Right lobe of liver (tissue), 6 donors: ENCODE measurements around the gene CXCL12. TPM values are rescaled to one million over a fixed set of nuclear protein-coding genes. Genes with fewer than 3 reads are reported as not detected.

Source experiments
- ATAC-seq, 4 donors: fragments of 200-7000 bp; cut with Tn5 transposase; one replicate each; pipeline ENCODE4 v1.9.1; 2020; ENCODE audit warnings: mild to moderate bottlenecking in 4 of 4, moderate library complexity in 4 of 4
- DNase-seq, 3 donors: peaks; one replicate each; pipeline ENCODE4 v3.0.0-alpha.2; 2020
- H3K27ac ChIP-seq, 3 donors: fragments of 200-600 bp; one replicate each; pipeline ENCODE4 v1.8.0; 2022
- H3K27me3 ChIP-seq, 2 donors: fragments of 200-600 bp; one replicate each; pipeline ENCODE4 v1.8.0; 2022
- H3K36me3 ChIP-seq, 4 donors: fragments of 200-600 bp; sonication (generic) in 1 of 4; one replicate each; pipeline versions ENCODE4 v1.5.1 to v1.8.0; 2017 to 2022; ENCODE audit warnings: control low read depth in 1 of 4
- H3K4me1 ChIP-seq, 4 donors: fragments of 200-600 bp; sonication (generic) in 1 of 4; one replicate each; pipeline versions ENCODE4 v1.5.1 to v1.8.0; 2017 to 2022; ENCODE audit warnings: control low read depth in 1 of 4
- H3K4me3 ChIP-seq, 3 donors: fragments of 200-600 bp; one replicate each; pipeline ENCODE4 v1.8.0; 2022
- H3K9me3 ChIP-seq, 4 donors: fragments of 200-600 bp; sonication (generic) in 1 of 4; one replicate each; pipeline versions ENCODE4 v1.5.1 to v1.8.0; 2017 to 2022; ENCODE audit warnings: control low read depth in 1 of 4
- CTCF ChIP-seq, 4 donors: fragments of 200-600 bp in 3 of 4; fragments of 450-650 bp in 1 of 4; IDR thresholded peaks; one replicate each; pipeline versions ENCODE4 v1.5.1 to v1.8.0; 2016 to 2022; ENCODE audit warnings: antibody characterized with exemption in 4 of 4, mild to moderate bottlenecking in 2 of 4
- POLR2A ChIP-seq: fragments of 450-650 bp; IDR thresholded peaks from one replicate; pipeline ENCODE4 v1.6.1; 2017; ENCODE audit warnings: antibody characterized with exemption, mild to moderate bottlenecking
- WGBS: methylation state at CpG from one replicate; pipeline ENCODE4 v1.1.6; 2018; ENCODE audit warnings: low coverage, low lambda C conversion rate; ENCODE audit not compliant: insufficient coverage; ENCODE audit errors: missing lambda C conversion rate; 5-methylcytosine and 5-hydroxymethylcytosine counted together
- intact Hi-C, 2 donors: fragments of 100-400 bp; cut with DNase I; formaldehyde crosslinking; loops; one replicate each; pipeline versions ENCODE4 v1.11.2 to v1.14.1; 2022
- total RNA-seq, 6 experiments: library from RNA; depleted of rRNA in 2 of 6; stranded (reverse); fragments of >200 nt in 2 of 6; fragmentation: NEBNext Ultra II Directional in 3 of 6; extraction: Animal tissue kit (Norgen Biotek cat#: 25700) in 3 of 6; gene quantifications; one replicate each; pipeline versions ENCODE4 v1.1.0 to v1.2.4, GENCODE V29; 2016 to 2023
- donor health status: DM: no; HTN: yes; CAD: no.
- donor health status: DM: no; HTN: no; CAD: no.
- donor health status: DM: no; HTN: no; CAD: no.
- donor health status: DM: no; HTN: yes; CAD: no.
- donor health status: DM: no; HTN: yes; CAD: no.

The CXCL12 gene
- total RNA-seq, 6 experiments from 2014 or later, result 17.5 to 116 (median 65.3) TPM

- Histone ChIP-seq H3K36me3 (no peaks in the 10 kb centered on the region), H3K27me3 (no peaks in the 10 kb centered on the region), H3K9me3 (no peaks in the 10 kb centered on the region), H3K4me3 (no peak overlapping the region), H3K4me1 (no peaks in the 10 kb centered on the region), H3K27ac (no peak overlapping the region)
- ATAC-seq, result no peak
- intact Hi-C loops, result no loop called here
- no peak for DNase-seq
- 40% methylated on average over 1 of the region's 2 CpGs for whole genome bisulfite sequencing
- no peak for TF ChIP-seq POLR2A
- no peak for TF ChIP-seq CTCF (IDR thresholded peaks at IDR 0.05)
Observed at GRCh38 chr10:44419790-44420549, 35.1 kb upstream of the CXCL12 start.

- Histone ChIP-seq H3K9me3 (no peaks in the 10 kb centered on the region), H3K36me3 (no peaks in the 10 kb centered on the region), H3K4me1 (no peaks in the 10 kb centered on the region), H3K27ac (no peak overlapping the region), H3K27me3 (no peaks in the 10 kb centered on the region), H3K4me3 (no peak overlapping the region)
- intact Hi-C loops, result no loop called here
- WGBS, result 50% methylated on average over 2 of the region's 8 CpGs
- TF ChIP-seq CTCF (IDR thresholded peaks at IDR 0.05) (no peak), POLR2A (no peak)
- DNase-seq (peak in 1 of 3 donors; percentile 17), ATAC-seq (no peak)
Observed at GRCh38 chr10:44418637-44419036, 33.7 kb upstream of the CXCL12 start.

GRCh38 chr10:44417761-44418160 lies 32.9 kb upstream of the CXCL12 start:
- TF ChIP-seq CTCF (IDR thresholded peaks at IDR 0.05) (no peak), POLR2A (no peak)
- Histone ChIP-seq H3K4me1 (no peaks in the 10 kb centered on the region), H3K36me3 (no peaks in the 10 kb centered on the region), H3K9me3 (no peaks in the 10 kb centered on the region), H3K27me3 (no peaks in the 10 kb centered on the region), H3K4me3 (no peak overlapping the region), H3K27ac (no peak overlapping the region)
- ATAC-seq, result no peak
- peak in 2 of 3 donors; percentile 18 to 24 for DNase-seq
- intact Hi-C loops, result no loop called here
- 57% methylated on average over 3 of the region's 4 CpGs for WGBS

GRCh38 chr10:44416936-44417335 lies 32.0 kb upstream of the CXCL12 start:
- WGBS, result 53% methylated on average over 2 of the region's 2 CpGs
- Histone ChIP-seq H3K9me3 (no peaks in the 10 kb centered on the region), H3K4me1 (no peaks in the 10 kb centered on the region), H3K36me3 (no peaks in the 10 kb centered on the region), H3K27ac (no peak overlapping the region), H3K27me3 (no peaks in the 10 kb centered on the region), H3K4me3 (no peak overlapping the region)
- peak in 1 of 3 donors; percentile 18 for DNase-seq
- ATAC-seq, result peak in 3 of 4 donors; percentile 18 to 56 (median 52)
- intact Hi-C loops, result no loop called here
- TF ChIP-seq CTCF (IDR thresholded peaks at IDR 0.05) (no peak), POLR2A (no peak)
